Measurements from ENCODE around the gene SLC25A21. TPM values are rescaled to one million over a fixed set of nuclear protein-coding genes. Genes with fewer than 3 reads are reported as not detected.
"Not testable (repeated sequence)": the region's sequence is repeated elsewhere in the genome, so short reads cannot be mapped to it uniquely, and the experiment has no call there.

The SLC25A21 gene
- total RNA-seq, 1 donor = 1.3 TPM

DNA sequence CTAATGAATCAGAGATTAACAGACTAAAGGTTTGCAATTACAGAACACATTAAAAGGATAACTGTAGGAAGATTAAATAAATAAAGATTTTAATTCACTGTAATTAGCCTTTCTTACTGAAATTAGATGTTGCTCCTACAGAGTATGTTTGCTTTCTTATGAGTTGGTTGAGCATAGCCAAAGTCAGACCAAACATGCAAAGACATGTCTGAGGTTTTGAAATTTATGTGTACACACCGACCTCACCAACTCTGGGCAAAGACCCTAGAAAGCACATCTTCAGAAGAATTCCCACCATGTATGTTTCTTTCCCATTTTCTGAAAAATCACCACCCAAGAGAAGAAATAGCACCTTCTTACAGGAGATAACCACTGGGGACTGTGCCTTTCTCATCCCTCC, 351.5 kb downstream of the SLC25A21 start:
- no peak overlapping the region for H3K4me3 ChIP-seq (ENCODE audit: low read depth, low read length)
- no peak for DNase-seq (ENCODE audit: low read depth)
- TF ChIP-seq, protein P1, sequence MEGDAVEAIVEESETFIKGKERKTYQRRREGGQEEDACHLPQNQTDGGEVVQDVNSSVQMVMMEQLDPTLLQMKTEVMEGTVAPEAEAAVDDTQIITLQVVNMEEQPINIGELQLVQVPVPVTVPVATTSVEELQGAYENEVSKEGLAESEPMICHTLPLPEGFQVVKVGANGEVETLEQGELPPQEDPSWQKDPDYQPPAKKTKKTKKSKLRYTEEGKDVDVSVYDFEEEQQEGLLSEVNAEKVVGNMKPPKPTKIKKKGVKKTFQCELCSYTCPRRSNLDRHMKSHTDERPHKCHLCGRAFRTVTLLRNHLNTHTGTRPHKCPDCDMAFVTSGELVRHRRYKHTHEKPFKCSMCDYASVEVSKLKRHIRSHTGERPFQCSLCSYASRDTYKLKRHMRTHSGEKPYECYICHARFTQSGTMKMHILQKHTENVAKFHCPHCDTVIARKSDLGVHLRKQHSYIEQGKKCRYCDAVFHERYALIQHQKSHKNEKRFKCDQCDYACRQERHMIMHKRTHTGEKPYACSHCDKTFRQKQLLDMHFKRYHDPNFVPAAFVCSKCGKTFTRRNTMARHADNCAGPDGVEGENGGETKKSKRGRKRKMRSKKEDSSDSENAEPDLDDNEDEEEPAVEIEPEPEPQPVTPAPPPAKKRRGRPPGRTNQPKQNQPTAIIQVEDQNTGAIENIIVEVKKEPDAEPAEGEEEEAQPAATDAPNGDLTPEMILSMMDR (IDR thresholded peaks at IDR 0.05; ENCODE audit: insufficient read depth, low read depth, low read length) = no peak

DNA sequence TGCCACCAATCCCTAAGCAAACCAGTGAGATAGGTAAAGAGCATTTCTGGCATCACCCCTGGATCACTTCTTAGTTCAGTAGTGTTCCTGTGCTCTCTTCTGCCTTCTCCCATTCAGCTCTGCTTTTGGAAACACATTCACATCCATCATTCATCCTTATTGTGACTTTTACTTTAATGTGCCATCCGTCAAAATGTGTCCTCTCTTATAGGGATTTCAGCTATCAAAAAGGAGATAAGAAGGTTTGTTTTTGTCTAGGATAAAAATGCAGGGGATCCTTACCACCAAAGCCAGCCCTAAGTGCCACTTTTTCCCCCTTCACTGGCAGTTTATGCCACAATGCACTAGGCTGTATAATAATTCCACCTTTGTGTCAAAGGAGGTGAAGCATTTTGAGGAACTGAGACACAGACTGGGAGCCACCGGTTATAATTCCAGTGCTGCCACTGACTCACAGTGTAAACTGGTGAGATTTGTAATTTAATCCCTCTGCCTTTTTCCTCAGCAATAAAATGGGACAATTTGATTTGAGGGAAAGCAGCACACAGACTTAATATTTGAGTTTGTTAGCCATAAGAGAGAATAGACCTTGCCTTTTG, 352.2 kb downstream of the SLC25A21 start:
- no peak for DNase-seq (ENCODE audit: low read depth)
- TF ChIP-seq, protein P1 (IDR thresholded peaks at IDR 0.05; ENCODE audit: insufficient read depth, low read depth, low read length) = no peak
- H3K4me3 ChIP-seq (ENCODE audit: low read depth, low read length) = no peak overlapping the region

DNA sequence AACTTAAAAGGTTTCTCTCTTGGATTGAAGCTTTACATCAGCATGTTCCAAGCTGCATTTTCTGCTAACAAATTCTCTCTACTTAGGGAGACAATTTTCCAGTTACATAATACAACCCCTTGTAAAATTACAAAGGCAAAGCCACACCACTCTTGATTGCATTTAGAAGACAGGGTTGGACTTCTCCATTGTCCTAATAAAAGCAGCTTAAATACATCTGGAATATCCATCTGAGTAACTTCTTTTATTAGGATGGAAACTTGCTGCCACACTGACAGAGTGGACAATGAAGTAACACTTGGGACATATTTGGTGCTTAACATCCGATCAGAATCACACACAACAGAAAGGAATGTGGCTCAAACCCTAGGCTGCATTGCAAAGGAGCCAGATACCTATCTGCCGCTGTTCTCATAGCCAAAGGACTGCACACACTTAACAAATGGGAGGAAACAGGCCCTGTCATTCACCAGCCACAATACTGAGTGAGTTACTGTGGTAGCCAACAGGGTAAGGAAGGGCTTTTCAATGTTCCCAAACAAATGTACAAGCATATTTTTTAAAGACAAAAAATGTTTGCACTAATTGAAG, 353.5 kb downstream of the SLC25A21 start:
- no peak overlapping the region for H3K4me3 ChIP-seq (ENCODE audit: low read depth, low read length)
- no peak for DNase-seq (ENCODE audit: low read depth)
- TF ChIP-seq, protein P1 (IDR thresholded peaks at IDR 0.05; ENCODE audit: insufficient read depth, low read depth, low read length) = no peak

DNA sequence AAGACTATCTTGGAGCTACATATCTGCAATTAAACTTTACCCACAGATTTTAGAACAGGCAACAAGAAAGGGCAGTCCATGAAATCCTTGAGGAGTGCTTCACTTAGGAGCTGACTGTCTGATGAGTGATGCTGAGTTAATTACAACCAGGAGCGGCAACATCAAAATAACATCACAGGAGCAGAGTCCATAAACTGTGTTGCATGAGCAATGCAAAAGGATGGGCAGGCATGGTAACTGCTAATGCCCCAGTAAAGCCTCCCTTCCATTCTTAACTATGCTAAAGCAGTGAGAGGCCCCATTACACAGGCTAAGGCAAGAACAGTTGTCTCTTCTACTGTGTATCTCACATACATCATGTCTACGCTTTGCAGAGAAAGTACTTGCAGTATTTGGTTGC, 354.2 kb downstream of the SLC25A21 start:
- DNase-seq (ENCODE audit: low read depth) = no peak
- no peak overlapping the region for H3K4me3 ChIP-seq (ENCODE audit: low read depth, low read length)
- TF ChIP-seq, protein P1 (IDR thresholded peaks at IDR 0.05; ENCODE audit: insufficient read depth, low read depth, low read length) = no peak

DNA sequence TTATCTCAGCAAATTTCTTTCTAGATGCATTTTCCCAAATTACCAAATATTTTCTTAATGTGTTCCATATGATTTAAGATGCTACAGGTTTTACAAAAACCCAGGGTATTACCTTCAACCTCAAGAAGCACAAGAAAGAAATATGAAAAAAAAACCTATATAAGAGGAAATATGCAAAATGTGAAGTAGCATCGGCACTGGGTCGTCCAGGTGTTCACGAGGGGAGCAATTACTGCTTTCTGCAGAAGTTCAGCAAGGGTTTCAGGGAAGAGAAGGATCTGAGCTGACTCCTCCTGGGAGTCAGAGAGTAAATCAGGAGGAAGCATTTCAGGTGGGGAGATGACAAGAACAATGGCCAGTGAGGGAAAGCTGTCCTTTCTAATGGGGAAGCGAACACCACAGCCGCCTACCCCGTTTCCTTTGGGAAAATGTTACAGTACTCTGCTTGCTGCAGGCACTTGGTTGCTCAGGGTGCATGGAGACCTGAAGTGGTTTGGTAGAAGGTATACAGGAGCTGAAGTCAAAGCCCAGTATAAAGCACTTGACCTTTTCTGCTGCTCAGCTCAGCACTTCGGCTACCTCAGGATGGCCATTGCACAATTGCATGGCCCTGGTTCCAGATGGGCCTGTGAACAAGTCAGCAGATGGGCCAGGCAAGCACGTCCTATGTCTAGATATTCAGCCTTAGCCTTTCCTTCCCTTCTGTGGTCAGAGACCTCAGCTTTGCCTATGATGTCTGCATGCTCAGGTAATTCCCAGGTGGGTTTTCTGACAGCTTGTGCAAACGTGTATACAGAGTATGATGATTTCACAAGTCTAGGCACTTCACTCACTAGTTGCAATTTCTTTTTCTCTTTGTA, 355.1 kb downstream of the SLC25A21 start:
- H3K4me3 ChIP-seq (ENCODE audit: low read depth, low read length) = no peak overlapping the region
- DNase-seq (ENCODE audit: low read depth) = no peak
- TF ChIP-seq, protein P1 (IDR thresholded peaks at IDR 0.05; ENCODE audit: insufficient read depth, low read depth, low read length) = no peak

DNA sequence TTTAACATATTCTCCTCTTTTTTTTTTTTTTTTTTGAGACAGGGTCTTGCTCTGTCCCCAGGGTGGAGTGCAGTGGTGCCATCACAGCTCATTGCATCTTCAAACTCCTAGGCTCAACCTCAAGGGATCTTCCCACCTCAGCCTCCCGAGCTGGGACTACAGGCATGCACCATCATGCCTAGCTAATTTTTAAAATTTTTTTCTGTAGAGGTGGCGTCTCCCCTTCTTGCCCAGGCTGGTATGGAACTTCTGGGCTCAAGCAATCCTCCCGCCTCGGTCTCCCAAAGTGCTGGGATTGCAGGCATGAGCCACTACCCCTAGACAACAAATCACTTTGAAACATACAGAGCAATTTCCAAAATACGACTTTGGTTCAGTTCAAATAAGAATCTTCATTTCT, 355.9 kb downstream of the SLC25A21 start:
- no peak overlapping the region for H3K4me3 ChIP-seq (ENCODE audit: low read depth, low read length)
- TF ChIP-seq, protein P1 (IDR thresholded peaks at IDR 0.05; ENCODE audit: insufficient read depth, low read depth, low read length) = no peak
- DNase-seq (ENCODE audit: low read depth) = no peak

DNA sequence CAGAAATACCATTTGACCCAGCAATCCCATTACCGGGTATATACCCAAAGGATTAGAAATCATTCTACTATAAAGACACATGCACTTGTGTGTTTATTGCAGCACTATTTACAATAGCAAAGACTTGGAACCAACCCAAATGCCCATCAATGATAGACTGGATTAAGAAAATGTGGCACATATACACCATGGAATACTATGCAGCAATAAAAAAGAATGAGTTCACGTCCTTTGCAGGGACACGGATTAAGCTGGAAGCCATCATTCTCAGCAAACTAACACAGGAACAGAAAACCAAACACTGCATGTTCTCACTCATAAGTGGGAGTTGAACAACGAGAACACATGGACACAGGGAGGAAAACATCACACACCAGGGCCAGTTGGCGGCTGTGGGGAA, 357.6 kb downstream of the SLC25A21 start:
- H3K4me3 ChIP-seq (ENCODE audit: low read depth, low read length); DNase-seq (ENCODE audit: low read depth): not testable (repeated sequence)

Measured in fibroblast of villous mesenchyme (primary cell).